ENCODE data around the gene P3H4. TPM values are rescaled to one million over a fixed set of nuclear protein-coding genes. Genes with fewer than 3 reads are reported as not detected.

Gene P3H4
- total RNA-seq, 4 donors from 2014 or later, result 8.4 to 19.9 (median 14.4) TPM

DNA sequence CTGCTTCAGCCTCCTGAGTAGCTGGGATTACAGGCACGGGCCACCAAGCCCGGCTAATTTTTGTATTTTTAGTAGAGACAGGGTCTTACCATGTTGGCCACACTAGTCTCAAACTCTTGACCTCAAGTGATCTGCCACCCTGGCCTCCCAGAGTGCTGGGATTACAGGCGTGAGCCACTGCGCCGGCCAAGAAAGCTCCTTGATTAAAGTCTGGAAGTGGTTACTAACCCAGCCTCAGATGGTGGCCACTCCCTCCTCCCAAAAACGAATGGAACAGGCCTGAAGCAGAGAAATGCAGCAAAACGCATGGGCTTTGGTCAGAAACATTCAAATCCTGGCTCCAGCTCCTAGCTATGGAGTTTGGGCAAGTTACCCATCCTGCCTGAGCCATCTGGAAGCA, 12.3 kb upstream of the P3H4 start:
- intact Hi-C loops (cut with DNase I), result no loop called here
- no peak for DNase-seq (ENCODE audit: extremely low spot score)
- no peak overlapping the region for H3K4me3 ChIP-seq
- TF ChIP-seq, protein P1, sequence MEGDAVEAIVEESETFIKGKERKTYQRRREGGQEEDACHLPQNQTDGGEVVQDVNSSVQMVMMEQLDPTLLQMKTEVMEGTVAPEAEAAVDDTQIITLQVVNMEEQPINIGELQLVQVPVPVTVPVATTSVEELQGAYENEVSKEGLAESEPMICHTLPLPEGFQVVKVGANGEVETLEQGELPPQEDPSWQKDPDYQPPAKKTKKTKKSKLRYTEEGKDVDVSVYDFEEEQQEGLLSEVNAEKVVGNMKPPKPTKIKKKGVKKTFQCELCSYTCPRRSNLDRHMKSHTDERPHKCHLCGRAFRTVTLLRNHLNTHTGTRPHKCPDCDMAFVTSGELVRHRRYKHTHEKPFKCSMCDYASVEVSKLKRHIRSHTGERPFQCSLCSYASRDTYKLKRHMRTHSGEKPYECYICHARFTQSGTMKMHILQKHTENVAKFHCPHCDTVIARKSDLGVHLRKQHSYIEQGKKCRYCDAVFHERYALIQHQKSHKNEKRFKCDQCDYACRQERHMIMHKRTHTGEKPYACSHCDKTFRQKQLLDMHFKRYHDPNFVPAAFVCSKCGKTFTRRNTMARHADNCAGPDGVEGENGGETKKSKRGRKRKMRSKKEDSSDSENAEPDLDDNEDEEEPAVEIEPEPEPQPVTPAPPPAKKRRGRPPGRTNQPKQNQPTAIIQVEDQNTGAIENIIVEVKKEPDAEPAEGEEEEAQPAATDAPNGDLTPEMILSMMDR (IDR thresholded peaks at IDR 0.05), result no peak
- TF ChIP-seq EP300 (IDR thresholded peaks at IDR 0.05), result no peak
- no peak for TF ChIP-seq POLR2A (IDR thresholded peaks at IDR 0.05; ENCODE audit: low read depth)
- TF ChIP-seq POLR2AphosphoS5 (IDR thresholded peaks at IDR 0.05), result no peak
- peaks cover 0 to 4% (median 0%) of the 10 kb centered on the region in 4 donors for H3K4me1 ChIP-seq
- WGBS, result 76% methylated on average over 5 of the region's 7 CpGs
- peaks cover 32 to 48% (median 43%) of the 10 kb centered on the region in 4 donors for H3K36me3 ChIP-seq
- no peaks in the 10 kb centered on the region for H3K9me3 ChIP-seq
- H3K27me3 ChIP-seq, result no peaks in the 10 kb centered on the region
- no peak overlapping the region for H3K27ac ChIP-seq (replicated peaks in 1 of 4)

DNA sequence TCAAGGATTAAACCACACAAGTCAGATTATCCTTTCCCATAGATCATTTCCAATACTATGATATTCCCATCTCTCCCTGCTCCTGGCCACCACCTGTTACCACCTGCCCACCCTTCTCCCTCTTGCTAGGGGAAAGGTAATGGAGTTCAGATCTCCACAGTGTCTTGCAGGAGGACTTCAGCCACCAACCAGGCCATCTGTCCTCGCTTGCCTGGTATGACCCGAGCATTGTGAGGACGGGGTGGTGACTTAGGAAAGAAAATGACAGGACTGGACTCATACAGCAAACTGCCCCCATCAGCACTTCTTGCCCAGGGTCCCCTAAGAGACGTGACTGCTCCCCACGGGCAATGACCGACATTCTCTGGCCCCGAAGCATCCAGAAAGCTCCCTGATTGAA, 11.8 kb upstream of the P3H4 start:
- 88% methylated on average over 7 of the region's 7 CpGs for whole genome bisulfite sequencing
- TF ChIP-seq EP300 (IDR thresholded peaks at IDR 0.05), result no peak
- TF ChIP-seq, protein P1 (IDR thresholded peaks at IDR 0.05), result no peak
- no peak for TF ChIP-seq POLR2AphosphoS5 (IDR thresholded peaks at IDR 0.05)
- TF ChIP-seq POLR2A (IDR thresholded peaks at IDR 0.05; ENCODE audit: low read depth), result no peak
- Histone ChIP-seq H3K27ac (replicated peaks in 1 of 4) (no peak overlapping the region), H3K4me1 (peaks cover 0 to 4% (median 0%) of the 10 kb centered on the region in 4 donors), H3K36me3 (peaks cover 31 to 44% (median 40%) of the 10 kb centered on the region in 4 donors), H3K4me3 (no peak overlapping the region), H3K27me3 (no peaks in the 10 kb centered on the region), H3K9me3 (no peaks in the 10 kb centered on the region)
- no peak for DNase-seq (ENCODE audit: extremely low spot score)
- intact Hi-C loops (cut with DNase I), result no loop called here

DNA sequence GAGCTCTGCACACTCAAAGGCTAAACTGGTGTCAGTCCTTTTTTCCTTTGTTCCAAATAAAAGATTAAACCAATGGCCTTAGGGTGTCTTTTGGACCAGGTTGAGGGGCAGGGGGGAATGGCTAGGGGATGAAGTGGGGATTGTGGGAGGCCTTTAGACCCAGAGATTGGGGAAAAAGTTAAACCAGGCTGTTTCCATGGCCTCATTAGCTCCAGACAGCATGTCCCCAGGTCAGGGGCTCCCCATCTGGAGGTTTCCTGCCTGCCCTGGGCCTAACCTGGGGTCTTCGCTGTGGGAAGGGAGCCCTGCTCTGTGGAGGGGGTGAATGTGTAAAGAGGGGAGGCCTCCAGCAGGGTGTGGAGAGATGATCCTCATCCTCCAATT, 11.4 kb upstream of the P3H4 start:
- H3K27me3 ChIP-seq, result no peaks in the 10 kb centered on the region
- peaks cover 0 to 4% (median 0%) of the 10 kb centered on the region in 4 donors for H3K4me1 ChIP-seq
- H3K27ac ChIP-seq (replicated peaks in 1 of 4), result no peak overlapping the region
- peaks cover 27 to 43% (median 38%) of the 10 kb centered on the region in 4 donors for H3K36me3 ChIP-seq
- intact Hi-C loops (cut with DNase I), result no loop called here
- H3K4me3 ChIP-seq, result no peak overlapping the region
- WGBS, result 85% methylated on average over 1 of the region's 1 CpG
- no peaks in the 10 kb centered on the region for H3K9me3 ChIP-seq
- TF ChIP-seq POLR2AphosphoS5 (IDR thresholded peaks at IDR 0.05), result no peak
- TF ChIP-seq EP300 (IDR thresholded peaks at IDR 0.05), result no peak
- DNase-seq (ENCODE audit: extremely low spot score), result no peak

DNA sequence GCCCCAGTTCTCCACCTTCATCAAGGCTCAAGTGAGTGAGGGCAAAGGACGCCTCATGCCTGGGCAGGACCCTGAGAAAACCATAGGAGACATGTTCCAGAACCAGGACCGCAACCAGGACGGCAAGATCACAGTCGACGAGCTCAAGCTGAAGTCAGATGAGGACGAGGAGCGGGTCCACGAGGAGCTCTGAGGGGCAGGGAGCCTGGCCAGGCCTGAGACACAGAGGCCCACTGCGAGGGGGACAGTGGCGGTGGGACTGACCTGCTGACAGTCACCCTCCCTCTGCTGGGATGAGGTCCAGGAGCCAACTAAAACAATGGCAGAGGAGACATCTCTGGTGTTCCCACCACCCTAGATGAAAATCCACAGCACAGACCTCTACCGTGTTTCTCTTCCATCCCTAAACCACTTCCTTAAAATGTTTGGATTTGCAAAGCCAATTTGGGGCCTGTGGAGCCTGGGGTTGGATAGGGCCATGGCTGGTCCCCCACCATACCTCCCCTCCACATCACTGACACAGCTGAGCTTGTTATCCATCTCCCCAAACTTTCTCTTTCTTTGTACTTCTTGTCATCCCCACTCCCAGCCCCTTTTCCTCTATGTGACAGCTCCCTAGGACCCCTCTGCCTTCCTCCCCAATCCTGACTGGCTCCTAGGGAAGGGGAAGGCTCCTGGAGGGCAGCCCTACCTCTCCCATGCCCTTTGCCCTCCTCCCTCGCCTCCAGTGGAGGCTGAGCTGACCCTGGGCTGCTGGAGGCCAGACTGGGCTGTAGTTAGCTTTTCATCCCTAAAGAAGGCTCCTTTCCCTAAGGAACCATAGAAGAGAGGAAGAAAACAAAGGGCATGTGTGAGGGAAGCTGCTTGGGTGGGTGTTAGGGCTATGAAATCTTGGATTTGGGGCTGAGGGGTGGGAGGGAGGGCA, 10.7 kb upstream of the P3H4 start:
- intact Hi-C loops (cut with DNase I), result no loop called here
- DNase-seq (ENCODE audit: extremely low spot score), result no peak
- WGBS, result 79% methylated on average over 11 of the region's 12 CpGs
- no peak overlapping the region for H3K4me3 ChIP-seq
- no peaks in the 10 kb centered on the region for H3K27me3 ChIP-seq
- H3K4me1 ChIP-seq, result peaks cover 0 to under 1% (median 0%) of the 10 kb centered on the region in 4 donors
- no peaks in the 10 kb centered on the region for H3K9me3 ChIP-seq
- H3K36me3 ChIP-seq, result peaks cover 20 to 41% (median 33%) of the 10 kb centered on the region in 4 donors
- TF ChIP-seq POLR2A (IDR thresholded peaks at IDR 0.05; ENCODE audit: low read depth) (no peak), EP300 (IDR thresholded peaks at IDR 0.05) (no peak), POLR2AphosphoS5 (IDR thresholded peaks at IDR 0.05) (no peak)
- TF ChIP-seq, protein P1 (IDR thresholded peaks at IDR 0.05), result no peak
- H3K27ac ChIP-seq (replicated peaks in 1 of 4), result no peak overlapping the region

DNA sequence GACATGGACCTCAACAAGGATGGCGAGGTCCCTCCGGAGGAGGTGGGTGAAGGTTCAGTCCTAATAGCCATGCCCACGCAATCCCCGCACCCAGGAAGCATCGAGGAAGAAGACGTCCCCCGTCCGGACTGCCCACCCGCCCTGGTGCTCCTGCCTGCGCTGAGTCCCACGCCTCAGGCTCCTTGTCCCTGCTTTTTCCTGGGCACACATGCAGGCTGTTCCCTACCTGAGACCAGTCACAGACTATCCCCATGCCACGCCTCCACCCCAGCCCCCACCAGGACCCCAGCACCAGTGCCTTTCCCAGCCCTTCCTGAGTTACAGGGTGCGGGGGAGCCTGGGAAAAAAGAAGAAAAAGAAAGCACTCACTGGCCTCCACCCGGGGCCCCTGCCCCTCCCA, 10.0 kb upstream of the P3H4 start:
- H3K4me1 ChIP-seq, result no peaks in the 10 kb centered on the region
- no peaks in the 10 kb centered on the region for H3K9me3 ChIP-seq
- no peaks in the 10 kb centered on the region for H3K27me3 ChIP-seq
- intact Hi-C loops (cut with DNase I), result no loop called here
- no peak overlapping the region for H3K27ac ChIP-seq (replicated peaks in 1 of 4)
- peaks cover 15 to 34% (median 26%) of the 10 kb centered on the region in 4 donors for H3K36me3 ChIP-seq
- 86% methylated on average over 10 of the region's 14 CpGs for WGBS
- DNase-seq (ENCODE audit: extremely low spot score), result no peak
- H3K4me3 ChIP-seq, result no peak overlapping the region
- TF ChIP-seq POLR2AphosphoS5 (IDR thresholded peaks at IDR 0.05) (no peak), POLR2A (IDR thresholded peaks at IDR 0.05; ENCODE audit: low read depth) (no peak), EP300 (IDR thresholded peaks at IDR 0.05) (no peak)
- TF ChIP-seq, protein P1 (IDR thresholded peaks at IDR 0.05), result no peak

Data from esophagus muscularis mucosa (tissue), 4 donors.